GM12878 (cell line): ENCODE measurements around the gene THADA. TPM values are rescaled to one million over a fixed set of nuclear protein-coding genes. Genes with fewer than 3 reads are reported as not detected.

ENCODE experiments used
- ATAC-seq: fragments of 200-7000 bp; cut with Tn5 transposase; 3 replicates; pipeline ENCODE4 v1.9.1; 2020; ENCODE audit warnings: mild to moderate bottlenecking, moderate library complexity
- BruUV-seq: library from RNA; stranded (reverse); fragments of 400-500 nt; replicated peaks from 2 replicates; lab custom pipeline; 2021; lab: Mats Ljungman, UMichigan
- CTCF ChIA-PET: fragments of 300-600 bp; sonication (Branson Sonifier 250); formaldehyde crosslinking; extraction: SDS; loops from one replicate; lab custom pipeline; 2021; ENCODE audit warnings: inconsistent platforms; lab: Yijun Ruan, JAX
- POLR2A ChIA-PET: fragments of 350-600 bp; formaldehyde crosslinking; extraction: SDS; loops from one replicate; lab custom pipeline; 2021; ENCODE audit warnings: inconsistent platforms; lab: Charles Lee
- RAD21 ChIA-PET: fragments of 300-600 bp; sonication (Branson Sonifier 250); formaldehyde crosslinking; loops from one replicate; lab custom pipeline; 2023; ENCODE audit warnings: antibody characterized with exemption; ENCODE audit not compliant: unreplicated experiment; lab: Charles Lee
- SMC1A ChIA-PET: fragments of 300-600 bp; sonication (Branson Sonifier 250); formaldehyde crosslinking; loops from one replicate; lab custom pipeline; 2023; ENCODE audit not compliant: unreplicated experiment, uncharacterized antibody; lab: Charles Lee
- DNase-seq: peaks from one replicate; pipeline ENCODE4 v3.0.0-alpha.2; 2011; ENCODE audit warnings: low read depth, low spot score
- FAIRE-seq: peaks from 3 replicates; lab custom pipeline; 2011; peaks lifted over from hg19 to GRCh38; lab: Jason Lieb, UNC
- H2AFZ ChIP-seq: 2 replicates; pipeline ENCODE4 v1.6.0; 2011; ENCODE audit warnings: low read depth, low read length, control low read depth; ENCODE audit not compliant: control insufficient read depth
- H3K27ac ChIP-seq: 2 replicates; pipeline ENCODE4 v1.5.1; 2011; ENCODE audit warnings: control low read depth; ENCODE audit not compliant: control insufficient read depth, insufficient read depth
- H3K27me3 ChIP-seq, 2 experiments: replicated peaks in 1 of 2; 2 replicates each; pipeline versions ENCODE4 v1.6.0 to v1.6.1; 2011; ENCODE audit warnings: low read length in 1 of 2; ENCODE audit not compliant: control insufficient read depth in 2 of 2, insufficient read depth in 2 of 2
- H3K36me3 ChIP-seq, 2 experiments: 2 replicates each; pipeline ENCODE4 v1.5.1; 2011; ENCODE audit warnings: low read length in 1 of 2; ENCODE audit not compliant: control insufficient read depth in 2 of 2, insufficient read depth in 2 of 2
- H3K4me1 ChIP-seq: 2 replicates; pipeline ENCODE4 v1.6.1; 2011; ENCODE audit warnings: mild to moderate bottlenecking, low read length, moderate library complexity, mixed read lengths; ENCODE audit not compliant: control insufficient read depth, insufficient read depth
- H3K4me2 ChIP-seq: 2 replicates; pipeline ENCODE4 v1.6.0; 2011; ENCODE audit warnings: control low read depth; ENCODE audit not compliant: control insufficient read depth, insufficient read depth
- H3K4me3 ChIP-seq: fragments of 200-600 bp; sonication (generic); 2 replicates; pipeline ENCODE4 v1.5.1; 2016
- H3K79me2 ChIP-seq: 2 replicates; pipeline ENCODE4 v1.6.0; 2011; ENCODE audit warnings: low read length; ENCODE audit not compliant: control insufficient read depth, insufficient read depth
- H3K9ac ChIP-seq: 2 replicates; pipeline ENCODE4 v1.8.0; 2011; ENCODE audit warnings: low read length, control low read depth, mixed read lengths; ENCODE audit not compliant: control insufficient read depth, insufficient read depth
- H3K9me3 ChIP-seq: replicated peaks from 3 replicates; pipeline ENCODE4 v1.5.1; 2011; ENCODE audit warnings: mild to moderate bottlenecking, low read length; ENCODE audit not compliant: control insufficient read depth, insufficient read depth
- H4K20me1 ChIP-seq: 2 replicates; pipeline ENCODE4 v1.6.0; 2011; ENCODE audit not compliant: control insufficient read depth, insufficient read depth
- FOS ChIP-seq: IDR thresholded peaks from 3 replicates; pipeline ENCODE4 v1.6.1; 2011; ENCODE audit warnings: borderline replicate concordance; ENCODE audit not compliant: insufficient read length; ENCODE audit errors: extremely low read depth
- LARP7 ChIP-seq: fragments of 450-650 bp; IDR thresholded peaks from 2 replicates; pipeline ENCODE4 v1.6.1; 2017; ENCODE audit warnings: mild to moderate bottlenecking
- MTA2 ChIP-seq: fragments of 450-650 bp; IDR thresholded peaks from 2 replicates; pipeline ENCODE4 v1.6.1; 2016; ENCODE audit warnings: low read depth, mild to moderate bottlenecking, moderate library complexity
- MYB ChIP-seq: fragments of 150-350 bp; IDR thresholded peaks from 2 replicates; pipeline ENCODE4 v1.6.1; 2014; ENCODE audit warnings: mild to moderate bottlenecking, low read depth, low read length, borderline replicate concordance
- NR2C2 ChIP-seq: IDR thresholded peaks from 2 replicates; pipeline ENCODE4 v1.6.1; 2011; ENCODE audit warnings: borderline replicate concordance, low read depth; ENCODE audit not compliant: control insufficient read depth, insufficient read length
- PAX8 ChIP-seq: fragments of 450-650 bp; IDR thresholded peaks from 2 replicates; pipeline ENCODE4 v1.6.1; 2017; ENCODE audit warnings: mild to moderate bottlenecking, moderate library complexity
- RELA ChIP-seq: fragments of 450-650 bp; IDR thresholded peaks from 2 replicates; pipeline ENCODE4 v1.8.0; 2014; ENCODE audit warnings: borderline replicate concordance; ENCODE audit not compliant: partially characterized antibody
- SP1 ChIP-seq: IDR thresholded peaks from one replicate; pipeline ENCODE4 v1.6.1; 2011; ENCODE audit warnings: low read depth, low read length
- ZNF274 ChIP-seq: IDR thresholded peaks from one replicate; pipeline ENCODE4 v1.8.0; 2011; ENCODE audit not compliant: insufficient read length, insufficient read depth
- WGBS: methylation state at CpG from one replicate; pipeline ENCODE4 v1.1.6; 2016; ENCODE audit warnings: low lambda C conversion rate; ENCODE audit not compliant: insufficient replicate concordance, insufficient coverage; ENCODE audit errors: missing lambda C conversion rate; 5-methylcytosine and 5-hydroxymethylcytosine counted together
- in situ Hi-C: fragments of 300-500 bp; cut with MboI; formaldehyde crosslinking; loops from 9 replicates; pipeline ENCODE4 v1.14.3; 2018; ENCODE audit warnings: mixed read lengths
- intact Hi-C: fragments of 100-400 bp; cut with micrococcal nuclease; formaldehyde crosslinking; loops from one replicate; pipeline ENCODE4 v1.14.2; 2022; ENCODE audit not compliant: unreplicated experiment
- polyA plus RNA-seq, 11 experiments: library from polyadenylated mRNA; depleted of rRNA in 4 of 11; unstranded in 6 of 11; stranded (reverse) in 5 of 11; fragments of >200 nt; fragmentation: Nextera tagmentation in 4 of 11; fragmentation: Illumina TruSeq in 1 of 11; extraction: Ambion mirVana in 4 of 11; extraction: Trizol in 1 of 11; gene quantifications; 1 replicate in 1 of 11; 2 replicates in 10 of 11; pipeline versions ENCODE4 v1.2.1 to v1.2.3, GENCODE V29; 2011 to 2016; ENCODE audit warnings: inconsistent platforms in 2 of 11, missing spikeins in 2 of 11, low read depth in 1 of 11
- total RNA-seq, 4 experiments: library from RNA; depleted of rRNA in 3 of 4; stranded (reverse); fragments of >200 nt in 3 of 4; fragmentation: Illumina TruSeq in 1 of 4; extraction: Trizol in 1 of 4; gene quantifications; 2 replicates each; pipeline versions ENCODE4 v1.2.1 to v1.2.3, GENCODE V29; 2013 to 2021
- TF ChIP-seq, protein P1 (sequence below): fragments of 150-350 bp; IDR thresholded peaks from 2 replicates; pipeline ENCODE4 v1.6.1; 2016; ENCODE audit warnings: low read depth, low read length
- TF ChIP-seq, protein P2 (sequence below): IDR thresholded peaks from 2 replicates; pipeline ENCODE4 v1.6.1; 2012; ENCODE audit warnings: mild to moderate bottlenecking, low read depth, low read length

The THADA gene
- total and polyA plus RNA-seq, 10 of the 15 experiments (the other 5 are each of a cell fraction or from before 2014, with no cell fraction given): 14.6 to 33.2 (median 23.2) TPM

DNA sequence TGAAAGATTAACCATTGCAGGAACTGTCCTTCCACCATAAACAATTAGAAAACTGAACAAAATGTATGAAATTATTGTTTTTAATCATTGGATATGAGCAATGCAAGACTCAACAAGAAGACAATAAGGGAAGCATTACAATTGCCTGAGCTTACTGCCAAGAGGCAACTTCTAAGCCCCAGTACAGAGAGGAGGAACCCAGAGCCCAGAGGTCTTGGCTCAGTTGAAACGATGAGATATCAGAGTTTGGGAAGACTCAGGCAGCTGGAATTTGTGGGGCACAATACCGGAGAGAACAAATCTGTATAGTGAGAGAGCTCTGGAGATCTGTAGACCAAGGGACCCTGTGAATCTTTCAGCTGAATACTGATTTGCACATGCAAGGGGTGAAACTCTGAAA is 288.8 kb downstream of the THADA start:
- Histone ChIP-seq H3K36me3 (no peaks in the 10 kb centered on the region; a peak in 1 of 4 replicates), H3K79me2 (no peaks in the 10 kb centered on the region), H2AFZ (no peak overlapping the region), H3K27me3 (no peaks in the 10 kb centered on the region), H3K27ac (peak overlapping the region; percentile 30), H3K9ac (no peak overlapping the region), H3K4me1 (peaks cover 9% of the 10 kb centered on the region; the same call in 1 of the 2 replicates), H3K4me2 (no peak overlapping the region), H4K20me1 (no peaks in the 10 kb centered on the region), H3K9me3 (no peaks in the 10 kb centered on the region; the same call in 2 of the 3 replicates), H3K4me3 (no peak overlapping the region)
- ChIA-PET SMC1A (interaction anchor here (1.2 to 1.5 kb wide), 2 partner anchors 14 to 20 kb away, joined by 3 read pairs; no protein-coding TSS in a partner anchor), CTCF (no interaction called here), RAD21 (no interaction called here), POLR2A (no interaction called here)
- no peak for FAIRE-seq
- no peak for DNase-seq
- BruUV-seq: no TSS peak
- in situ Hi-C loops (no loop called here), intact Hi-C loops (no loop called here)
- WGBS: 71% methylated on average over 2 of the region's 2 CpGs
- TF ChIP-seq, protein P1, sequence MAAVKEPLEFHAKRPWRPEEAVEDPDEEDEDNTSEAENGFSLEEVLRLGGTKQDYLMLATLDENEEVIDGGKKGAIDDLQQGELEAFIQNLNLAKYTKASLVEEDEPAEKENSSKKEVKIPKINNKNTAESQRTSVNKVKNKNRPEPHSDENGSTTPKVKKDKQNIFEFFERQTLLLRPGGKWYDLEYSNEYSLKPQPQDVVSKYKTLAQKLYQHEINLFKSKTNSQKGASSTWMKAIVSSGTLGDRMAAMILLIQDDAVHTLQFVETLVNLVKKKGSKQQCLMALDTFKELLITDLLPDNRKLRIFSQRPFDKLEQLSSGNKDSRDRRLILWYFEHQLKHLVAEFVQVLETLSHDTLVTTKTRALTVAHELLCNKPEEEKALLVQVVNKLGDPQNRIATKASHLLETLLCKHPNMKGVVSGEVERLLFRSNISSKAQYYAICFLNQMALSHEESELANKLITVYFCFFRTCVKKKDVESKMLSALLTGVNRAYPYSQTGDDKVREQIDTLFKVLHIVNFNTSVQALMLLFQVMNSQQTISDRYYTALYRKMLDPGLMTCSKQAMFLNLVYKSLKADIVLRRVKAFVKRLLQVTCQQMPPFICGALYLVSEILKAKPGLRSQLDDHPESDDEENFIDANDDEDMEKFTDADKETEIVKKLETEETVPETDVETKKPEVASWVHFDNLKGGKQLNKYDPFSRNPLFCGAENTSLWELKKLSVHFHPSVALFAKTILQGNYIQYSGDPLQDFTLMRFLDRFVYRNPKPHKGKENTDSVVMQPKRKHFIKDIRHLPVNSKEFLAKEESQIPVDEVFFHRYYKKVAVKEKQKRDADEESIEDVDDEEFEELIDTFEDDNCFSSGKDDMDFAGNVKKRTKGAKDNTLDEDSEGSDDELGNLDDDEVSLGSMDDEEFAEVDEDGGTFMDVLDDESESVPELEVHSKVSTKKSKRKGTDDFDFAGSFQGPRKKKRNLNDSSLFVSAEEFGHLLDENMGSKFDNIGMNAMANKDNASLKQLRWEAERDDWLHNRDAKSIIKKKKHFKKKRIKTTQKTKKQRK: no peak
- ATAC-seq: no peak

DNA sequence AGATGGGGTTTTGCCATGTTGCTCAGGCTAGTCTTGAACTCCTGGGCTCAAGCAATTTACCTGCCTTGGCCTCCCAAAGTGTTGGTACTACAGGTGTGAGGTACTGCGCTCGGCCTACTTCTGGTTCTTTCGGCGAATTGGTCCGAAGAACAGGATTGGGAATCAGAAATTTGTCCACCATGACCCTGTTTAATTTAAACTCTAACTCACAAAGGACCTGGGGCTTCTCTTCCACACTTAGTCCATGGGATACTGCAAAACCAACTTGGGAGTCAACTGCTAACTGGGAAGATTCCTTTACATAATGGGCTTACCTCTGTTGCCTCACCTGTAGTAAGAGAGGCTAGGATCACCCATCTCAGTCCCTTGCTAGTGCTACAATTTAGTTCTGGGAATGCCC is 289.6 kb downstream of the THADA start:
- ChIA-PET POLR2A (no interaction called here), CTCF (no interaction called here), RAD21 (no interaction called here), SMC1A (interaction anchor here (0.6 to 1.5 kb wide), 2 partner anchors 21 to 24 kb away, joined by 3 read pairs; no protein-coding TSS in a partner anchor)
- WGBS: 98% methylated on average over 5 of the region's 5 CpGs
- H3K27me3 ChIP-seq: no peaks in the 10 kb centered on the region
- H2AFZ ChIP-seq: no peak overlapping the region
- H3K4me1 ChIP-seq: peaks cover 9% of the 10 kb centered on the region; the same call in 1 of the 2 replicates
- intact Hi-C loops (no loop called here), in situ Hi-C loops (no loop called here)
- H3K4me2 ChIP-seq: no peak overlapping the region
- DNase-seq (no peak), FAIRE-seq (no peak), ATAC-seq (no peak)
- BruUV-seq: no TSS peak
- no peak overlapping the region for H3K9ac ChIP-seq
- H3K4me3 ChIP-seq: no peak overlapping the region
- H4K20me1 ChIP-seq: no peaks in the 10 kb centered on the region
- no peaks in the 10 kb centered on the region; the same call in 2 of the 3 replicates for H3K9me3 ChIP-seq
- no peaks in the 10 kb centered on the region for H3K79me2 ChIP-seq
- H3K27ac ChIP-seq: no peak overlapping the region
- H3K36me3 ChIP-seq: no peaks in the 10 kb centered on the region; a peak in 1 of 4 replicates
- TF ChIP-seq MTA2 (no peak), RELA (no peak), ZNF274 (no peak), PAX8 (no peak), SP1 (no peak), FOS (no peak), MYB (no peak), LARP7 (no peak), NR2C2 (no peak)
- TF ChIP-seq, protein P2, sequence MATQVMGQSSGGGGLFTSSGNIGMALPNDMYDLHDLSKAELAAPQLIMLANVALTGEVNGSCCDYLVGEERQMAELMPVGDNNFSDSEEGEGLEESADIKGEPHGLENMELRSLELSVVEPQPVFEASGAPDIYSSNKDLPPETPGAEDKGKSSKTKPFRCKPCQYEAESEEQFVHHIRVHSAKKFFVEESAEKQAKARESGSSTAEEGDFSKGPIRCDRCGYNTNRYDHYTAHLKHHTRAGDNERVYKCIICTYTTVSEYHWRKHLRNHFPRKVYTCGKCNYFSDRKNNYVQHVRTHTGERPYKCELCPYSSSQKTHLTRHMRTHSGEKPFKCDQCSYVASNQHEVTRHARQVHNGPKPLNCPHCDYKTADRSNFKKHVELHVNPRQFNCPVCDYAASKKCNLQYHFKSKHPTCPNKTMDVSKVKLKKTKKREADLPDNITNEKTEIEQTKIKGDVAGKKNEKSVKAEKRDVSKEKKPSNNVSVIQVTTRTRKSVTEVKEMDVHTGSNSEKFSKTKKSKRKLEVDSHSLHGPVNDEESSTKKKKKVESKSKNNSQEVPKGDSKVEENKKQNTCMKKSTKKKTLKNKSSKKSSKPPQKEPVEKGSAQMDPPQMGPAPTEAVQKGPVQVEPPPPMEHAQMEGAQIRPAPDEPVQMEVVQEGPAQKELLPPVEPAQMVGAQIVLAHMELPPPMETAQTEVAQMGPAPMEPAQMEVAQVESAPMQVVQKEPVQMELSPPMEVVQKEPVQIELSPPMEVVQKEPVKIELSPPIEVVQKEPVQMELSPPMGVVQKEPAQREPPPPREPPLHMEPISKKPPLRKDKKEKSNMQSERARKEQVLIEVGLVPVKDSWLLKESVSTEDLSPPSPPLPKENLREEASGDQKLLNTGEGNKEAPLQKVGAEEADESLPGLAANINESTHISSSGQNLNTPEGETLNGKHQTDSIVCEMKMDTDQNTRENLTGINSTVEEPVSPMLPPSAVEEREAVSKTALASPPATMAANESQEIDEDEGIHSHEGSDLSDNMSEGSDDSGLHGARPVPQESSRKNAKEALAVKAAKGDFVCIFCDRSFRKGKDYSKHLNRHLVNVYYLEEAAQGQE: no peak
